Astrocyte (in vitro differentiated cells and primary cell): ENCODE measurements around the gene GP5. TPM values are rescaled to one million over a fixed set of nuclear protein-coding genes. Genes with fewer than 3 reads are reported as not detected.

ENCODE experiments used
- DNase-seq: peaks from one replicate; pipeline ENCODE4 v3.0.0-alpha.2; 2010; ENCODE audit warnings: low read depth
- FAIRE-seq: peaks from 2 replicates; lab custom pipeline; 2011; peaks lifted over from hg19 to GRCh38; lab: Jason Lieb, UNC
- H2AFZ ChIP-seq: 2 replicates; pipeline ENCODE4 v1.6.0; 2012; ENCODE audit warnings: low read depth, low read length, inconsistent platforms
- H3K27ac ChIP-seq: 2 replicates; pipeline ENCODE4 v1.5.1; 2011; ENCODE audit warnings: low read depth, low read length, inconsistent platforms
- H3K27me3 ChIP-seq: 2 replicates; pipeline ENCODE4 v1.6.0; 2011; ENCODE audit warnings: low read length, inconsistent platforms; ENCODE audit not compliant: insufficient read depth
- H3K36me3 ChIP-seq: 2 replicates; pipeline ENCODE4 v1.5.1; 2011; ENCODE audit warnings: low read length, inconsistent platforms; ENCODE audit not compliant: insufficient read depth
- H3K4me1 ChIP-seq: 2 replicates; pipeline ENCODE4 v1.5.1; 2011; ENCODE audit warnings: low read length, inconsistent platforms; ENCODE audit not compliant: insufficient read depth
- H3K4me2 ChIP-seq: 2 replicates; pipeline ENCODE4 v1.6.0; 2012; ENCODE audit warnings: low read length, inconsistent platforms
- H3K4me3 ChIP-seq: 2 replicates; pipeline ENCODE4 v1.5.1; 2011; ENCODE audit warnings: low read depth, mild to moderate bottlenecking, low read length, inconsistent platforms; ENCODE audit not compliant: insufficient read depth
- H3K79me2 ChIP-seq: 2 replicates; pipeline ENCODE4 v1.6.0; 2012; ENCODE audit warnings: mild to moderate bottlenecking, low read length, inconsistent platforms; ENCODE audit not compliant: insufficient read depth
- H3K9ac ChIP-seq: 2 replicates; pipeline ENCODE4 v1.6.0; 2012; ENCODE audit warnings: mild to moderate bottlenecking, low read length, inconsistent platforms
- H3K9me3 ChIP-seq: 2 replicates; pipeline ENCODE4 v1.5.1; 2012; ENCODE audit warnings: low read depth, mild to moderate bottlenecking, low read length, inconsistent platforms; ENCODE audit not compliant: insufficient read depth
- H4K20me1 ChIP-seq: 2 replicates; pipeline ENCODE4 v1.6.0; 2012; ENCODE audit warnings: low read length, inconsistent platforms; ENCODE audit not compliant: insufficient read depth
- H3K27ac Mint-ChIP-seq: one replicate; pipeline ENCODE4 v1.8.0; 2021; ENCODE audit warnings: mild to moderate bottlenecking, mixed read lengths; ENCODE audit not compliant: unreplicated experiment
- H3K27me3 Mint-ChIP-seq: one replicate; pipeline ENCODE4 v1.8.0; 2021; ENCODE audit warnings: low read depth, mixed read lengths; ENCODE audit not compliant: unreplicated experiment
- H3K36me3 Mint-ChIP-seq: one replicate; pipeline ENCODE4 v1.8.0; 2021; ENCODE audit warnings: low read depth, mixed read lengths; ENCODE audit not compliant: unreplicated experiment
- H3K4me1 Mint-ChIP-seq: one replicate; pipeline ENCODE4 v1.8.0; 2021; ENCODE audit warnings: low read depth, mixed read lengths; ENCODE audit not compliant: unreplicated experiment
- H3K4me3 Mint-ChIP-seq: one replicate; pipeline ENCODE4 v1.8.0; 2021; ENCODE audit warnings: mild to moderate bottlenecking, moderate library complexity, mixed read lengths; ENCODE audit not compliant: unreplicated experiment
- H3K9me3 Mint-ChIP-seq: one replicate; pipeline ENCODE4 v1.8.0; 2021; ENCODE audit warnings: mild to moderate bottlenecking, mixed read lengths; ENCODE audit not compliant: unreplicated experiment
- EZH2 ChIP-seq: IDR thresholded peaks from 2 replicates; pipeline ENCODE4 v1.6.1; 2012; ENCODE audit warnings: mild to moderate bottlenecking, low read length, inconsistent platforms; ENCODE audit not compliant: insufficient read depth
- total RNA-seq: library from RNA; stranded (reverse); gene quantifications from 2 replicates; pipeline ENCODE4 v1.2.1, GENCODE V29; 2021
- TF ChIP-seq, protein P1 (sequence below): IDR thresholded peaks from 2 replicates; pipeline ENCODE4 v1.5.1; 2011; ENCODE audit warnings: low read depth, mild to moderate bottlenecking, inconsistent platforms, low read length, moderate library complexity; ENCODE audit not compliant: insufficient read depth

Gene GP5
- total RNA-seq, 1 donor from 2014 or later: not detected

GRCh38 chr3:194348354-194348753 lies 50.7 kb downstream of the GP5 start:
- H3K27me3 ChIP-seq: no peaks in the 10 kb centered on the region
- H3K4me2 ChIP-seq: no peak overlapping the region
- H3K9me3 Mint-ChIP-seq: no peaks in the 10 kb centered on the region
- H3K9me3 ChIP-seq: no peaks in the 10 kb centered on the region
- no peaks in the 10 kb centered on the region for H3K79me2 ChIP-seq
- no peak overlapping the region for H3K9ac ChIP-seq
- TF ChIP-seq EZH2: no peak
- TF ChIP-seq, protein P1, sequence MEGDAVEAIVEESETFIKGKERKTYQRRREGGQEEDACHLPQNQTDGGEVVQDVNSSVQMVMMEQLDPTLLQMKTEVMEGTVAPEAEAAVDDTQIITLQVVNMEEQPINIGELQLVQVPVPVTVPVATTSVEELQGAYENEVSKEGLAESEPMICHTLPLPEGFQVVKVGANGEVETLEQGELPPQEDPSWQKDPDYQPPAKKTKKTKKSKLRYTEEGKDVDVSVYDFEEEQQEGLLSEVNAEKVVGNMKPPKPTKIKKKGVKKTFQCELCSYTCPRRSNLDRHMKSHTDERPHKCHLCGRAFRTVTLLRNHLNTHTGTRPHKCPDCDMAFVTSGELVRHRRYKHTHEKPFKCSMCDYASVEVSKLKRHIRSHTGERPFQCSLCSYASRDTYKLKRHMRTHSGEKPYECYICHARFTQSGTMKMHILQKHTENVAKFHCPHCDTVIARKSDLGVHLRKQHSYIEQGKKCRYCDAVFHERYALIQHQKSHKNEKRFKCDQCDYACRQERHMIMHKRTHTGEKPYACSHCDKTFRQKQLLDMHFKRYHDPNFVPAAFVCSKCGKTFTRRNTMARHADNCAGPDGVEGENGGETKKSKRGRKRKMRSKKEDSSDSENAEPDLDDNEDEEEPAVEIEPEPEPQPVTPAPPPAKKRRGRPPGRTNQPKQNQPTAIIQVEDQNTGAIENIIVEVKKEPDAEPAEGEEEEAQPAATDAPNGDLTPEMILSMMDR: no peak
- no peaks in the 10 kb centered on the region for H3K36me3 ChIP-seq
- H2AFZ ChIP-seq: no peak overlapping the region
- H3K4me3 ChIP-seq: no peak overlapping the region
- no peak for DNase-seq
- H4K20me1 ChIP-seq: no peaks in the 10 kb centered on the region
- no peak overlapping the region for H3K27ac ChIP-seq
- H3K27ac Mint-ChIP-seq: no peak overlapping the region
- H3K27me3 Mint-ChIP-seq: peaks cover 34% of the 10 kb centered on the region
- no peak overlapping the region for H3K4me3 Mint-ChIP-seq
- peaks cover 4% of the 10 kb centered on the region for H3K4me1 Mint-ChIP-seq
- FAIRE-seq: no peak
- no peaks in the 10 kb centered on the region for H3K36me3 Mint-ChIP-seq
- peaks cover 4% of the 10 kb centered on the region for H3K4me1 ChIP-seq

- peaks cover 4% of the 10 kb centered on the region for H3K4me1 ChIP-seq
- H3K4me1 Mint-ChIP-seq: peaks cover 4% of the 10 kb centered on the region
- H3K27me3 Mint-ChIP-seq: peaks cover 50% of the 10 kb centered on the region
- H3K79me2 ChIP-seq: no peaks in the 10 kb centered on the region
- H3K9ac ChIP-seq: no peak overlapping the region
- no peak overlapping the region for H3K27ac Mint-ChIP-seq
- H3K27me3 ChIP-seq: peaks cover 5% of the 10 kb centered on the region
- no peak for FAIRE-seq
- DNase-seq: no peak
- H2AFZ ChIP-seq: no peak overlapping the region
- H3K9me3 ChIP-seq: no peaks in the 10 kb centered on the region
- no peaks in the 10 kb centered on the region for H4K20me1 ChIP-seq
- H3K27ac ChIP-seq: no peak overlapping the region
- no peaks in the 10 kb centered on the region for H3K36me3 Mint-ChIP-seq
- no peak overlapping the region for H3K4me3 Mint-ChIP-seq
- TF ChIP-seq, protein P1: no peak
- no peak for TF ChIP-seq EZH2
- H3K4me2 ChIP-seq: no peak overlapping the region
- no peaks in the 10 kb centered on the region for H3K36me3 ChIP-seq
- no peaks in the 10 kb centered on the region for H3K9me3 Mint-ChIP-seq
- no peak overlapping the region for H3K4me3 ChIP-seq
These were observed 52.4 kb downstream of the GP5 start for GRCh38 chr3:194346621-194347020.

DNA sequence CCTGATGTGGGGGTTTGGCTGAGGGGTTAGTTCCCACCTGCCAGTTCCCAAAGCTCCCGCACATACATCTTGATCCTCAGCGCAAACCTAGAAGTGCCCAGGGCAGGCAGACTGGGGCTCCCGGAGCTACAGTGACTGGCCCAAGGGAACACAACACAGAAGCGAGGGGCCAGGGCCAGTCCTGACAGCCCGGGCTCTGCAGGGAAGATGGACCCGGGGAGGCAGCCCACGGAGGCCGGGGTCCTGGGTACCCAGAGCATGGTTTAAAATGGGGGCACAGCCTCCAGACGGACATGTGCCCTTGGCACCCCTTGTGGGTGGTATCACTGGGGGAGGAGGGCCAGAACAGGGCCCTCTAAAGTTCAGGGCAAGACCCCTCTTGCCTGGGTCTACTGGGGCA lies 53.0 kb downstream of the GP5 start:
- FAIRE-seq (no peak), DNase-seq (no peak)
- H3K9me3 ChIP-seq: no peaks in the 10 kb centered on the region
- TF ChIP-seq, protein P1: no peak
- no peak for TF ChIP-seq EZH2
- H3K4me1 Mint-ChIP-seq: peaks cover 4% of the 10 kb centered on the region
- no peaks in the 10 kb centered on the region for H3K36me3 ChIP-seq
- peaks cover 54% of the 10 kb centered on the region for H3K27me3 Mint-ChIP-seq
- no peaks in the 10 kb centered on the region for H3K79me2 ChIP-seq
- peaks cover 3% of the 10 kb centered on the region for H3K4me1 ChIP-seq
- no peak overlapping the region for H3K4me2 ChIP-seq
- peaks cover 5% of the 10 kb centered on the region for H3K27me3 ChIP-seq
- H4K20me1 ChIP-seq: no peaks in the 10 kb centered on the region
- no peak overlapping the region for H3K4me3 Mint-ChIP-seq
- H3K27ac ChIP-seq: no peak overlapping the region
- no peak overlapping the region for H3K4me3 ChIP-seq
- no peaks in the 10 kb centered on the region for H3K36me3 Mint-ChIP-seq
- no peaks in the 10 kb centered on the region for H3K9me3 Mint-ChIP-seq
- H3K9ac ChIP-seq: no peak overlapping the region
- H3K27ac Mint-ChIP-seq: no peak overlapping the region
- H2AFZ ChIP-seq: no peak overlapping the region
